Nephron (organoid): ENCODE data around the gene LAMA2.

ENCODE experiments used
- H3K27ac Mint-ChIP-seq, 3 experiments: 2 replicates each; pipeline ENCODE4 v1.8.0; 2020; ENCODE audit warnings: mixed read lengths in 3 of 3, mild to moderate bottlenecking in 2 of 3, moderate library complexity in 1 of 3
- H3K27me3 Mint-ChIP-seq: 2 replicates; pipeline ENCODE4 v1.8.0; 2021; ENCODE audit warnings: low read depth, mild to moderate bottlenecking, moderate library complexity, mixed read lengths
- H3K36me3 Mint-ChIP-seq: 2 replicates; pipeline ENCODE4 v1.8.0; 2020; ENCODE audit warnings: low read depth, mixed read lengths
- H3K4me1 Mint-ChIP-seq: 2 replicates; pipeline ENCODE4 v1.8.0; 2020; ENCODE audit warnings: mixed read lengths
- H3K4me3 Mint-ChIP-seq, 3 experiments: 2 replicates each; pipeline ENCODE4 v1.8.0; 2020; ENCODE audit warnings: mild to moderate bottlenecking in 3 of 3, mixed read lengths in 3 of 3, moderate library complexity in 2 of 3
- H3K9me3 Mint-ChIP-seq: 2 replicates; pipeline ENCODE4 v1.8.0; 2020; ENCODE audit warnings: mixed read lengths
- TF ChIP-seq, protein P1 (sequence below), 3 experiments: fragments of 200-600 bp; sonication (generic); IDR thresholded peaks; one replicate each; pipeline ENCODE4 v1.5.0; 2021; ENCODE audit warnings: antibody characterized with exemption in 3 of 3; ENCODE audit not compliant: unreplicated experiment in 3 of 3

Gene LAMA2

DNA sequence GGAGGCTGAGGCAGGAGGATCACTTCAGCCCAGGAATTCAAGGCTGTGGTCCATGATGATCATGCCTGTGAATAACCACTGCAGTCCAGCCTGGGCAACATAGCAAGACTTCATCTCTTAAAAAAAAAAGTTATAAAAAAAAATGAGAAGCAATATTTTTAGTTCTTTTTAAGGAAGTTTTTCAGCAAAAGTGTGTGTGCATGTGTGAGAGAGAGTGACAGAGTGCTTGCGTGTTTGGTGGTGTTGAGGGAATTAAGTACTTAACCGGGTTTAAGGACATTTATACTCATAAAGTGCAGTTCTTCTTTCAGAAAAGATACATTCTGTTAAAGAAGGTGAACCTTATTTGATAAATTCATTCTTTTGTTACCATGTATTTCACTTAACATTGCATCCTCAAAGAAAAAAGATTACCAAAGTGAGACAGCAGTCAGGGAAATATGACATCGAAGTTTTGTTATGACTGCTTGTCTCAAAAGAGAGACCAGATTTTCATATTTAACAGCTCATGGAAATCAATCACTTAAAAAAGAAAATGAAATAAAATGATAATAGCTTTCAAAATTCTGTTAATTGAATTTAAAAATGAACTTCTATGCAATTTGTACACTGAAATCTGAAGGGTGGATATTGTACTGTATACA is 572.3 kb downstream of the LAMA2 start:
- Mint-ChIP-seq H3K27me3 (no peaks in the 10 kb centered on the region), H3K27ac (no peak overlapping the region), H3K9me3 (no peaks in the 10 kb centered on the region), H3K4me1 (no peaks in the 10 kb centered on the region), H3K36me3 (no peaks in the 10 kb centered on the region), H3K4me3 (no peak overlapping the region)
- TF ChIP-seq, protein P1, sequence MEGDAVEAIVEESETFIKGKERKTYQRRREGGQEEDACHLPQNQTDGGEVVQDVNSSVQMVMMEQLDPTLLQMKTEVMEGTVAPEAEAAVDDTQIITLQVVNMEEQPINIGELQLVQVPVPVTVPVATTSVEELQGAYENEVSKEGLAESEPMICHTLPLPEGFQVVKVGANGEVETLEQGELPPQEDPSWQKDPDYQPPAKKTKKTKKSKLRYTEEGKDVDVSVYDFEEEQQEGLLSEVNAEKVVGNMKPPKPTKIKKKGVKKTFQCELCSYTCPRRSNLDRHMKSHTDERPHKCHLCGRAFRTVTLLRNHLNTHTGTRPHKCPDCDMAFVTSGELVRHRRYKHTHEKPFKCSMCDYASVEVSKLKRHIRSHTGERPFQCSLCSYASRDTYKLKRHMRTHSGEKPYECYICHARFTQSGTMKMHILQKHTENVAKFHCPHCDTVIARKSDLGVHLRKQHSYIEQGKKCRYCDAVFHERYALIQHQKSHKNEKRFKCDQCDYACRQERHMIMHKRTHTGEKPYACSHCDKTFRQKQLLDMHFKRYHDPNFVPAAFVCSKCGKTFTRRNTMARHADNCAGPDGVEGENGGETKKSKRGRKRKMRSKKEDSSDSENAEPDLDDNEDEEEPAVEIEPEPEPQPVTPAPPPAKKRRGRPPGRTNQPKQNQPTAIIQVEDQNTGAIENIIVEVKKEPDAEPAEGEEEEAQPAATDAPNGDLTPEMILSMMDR (IDR thresholded peaks at IDR 0.05; ENCODE audit: unreplicated experiment in 3 of 3): no peak

DNA sequence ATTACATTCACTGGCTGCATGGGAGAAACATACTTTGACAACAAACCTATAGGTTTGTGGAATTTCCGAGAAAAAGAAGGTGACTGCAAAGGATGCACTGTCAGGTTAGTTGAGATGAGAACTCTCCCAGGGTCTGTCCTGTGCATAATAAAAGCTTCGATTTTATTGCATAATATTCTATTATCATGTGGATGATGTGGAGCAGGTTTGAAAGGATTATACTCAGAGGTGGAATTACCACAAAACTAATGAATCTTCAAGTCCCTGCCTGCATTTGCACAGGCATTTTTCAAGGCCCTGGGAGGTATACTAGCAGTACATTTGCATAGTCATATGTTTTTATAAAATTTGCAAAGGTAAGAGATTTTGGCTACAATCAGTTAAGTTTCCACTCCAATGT is 577.3 kb downstream of the LAMA2 start:
- Mint-ChIP-seq H3K27ac (no peak overlapping the region), H3K27me3 (no peaks in the 10 kb centered on the region), H3K4me1 (no peaks in the 10 kb centered on the region), H3K4me3 (no peak overlapping the region), H3K9me3 (no peaks in the 10 kb centered on the region), H3K36me3 (peaks cover 4% of the 10 kb centered on the region)
- TF ChIP-seq, protein P1 (IDR thresholded peaks at IDR 0.05; ENCODE audit: unreplicated experiment in 3 of 3): no peak

DNA sequence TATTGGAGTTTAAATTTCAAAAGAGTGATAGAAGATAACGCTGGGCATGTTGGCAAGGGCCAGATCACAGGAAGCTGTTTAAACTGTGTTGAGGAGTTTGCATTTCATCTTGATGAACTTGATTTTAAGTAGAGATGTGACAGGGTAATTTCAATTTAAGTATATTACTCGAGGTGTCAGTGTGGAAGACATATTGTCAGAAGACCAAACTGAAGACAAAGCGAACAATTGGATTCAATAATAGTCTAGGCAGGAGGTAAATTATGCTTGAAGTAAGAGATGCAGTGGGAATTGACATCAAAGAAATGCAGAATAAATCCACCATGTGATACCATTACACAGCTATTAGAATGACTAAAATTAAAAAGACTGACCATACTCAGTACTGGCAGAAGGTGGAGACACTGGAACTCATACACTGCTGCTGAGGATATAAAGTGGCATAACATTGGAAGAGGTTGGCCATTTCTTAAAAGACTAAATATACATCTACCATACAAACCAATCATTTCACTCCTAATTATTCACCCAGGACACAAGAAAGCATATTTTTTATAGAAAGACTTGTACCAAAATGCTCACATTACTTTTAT is 586.2 kb downstream of the LAMA2 start:
- H3K4me1 Mint-ChIP-seq: no peaks in the 10 kb centered on the region
- H3K27me3 Mint-ChIP-seq: no peaks in the 10 kb centered on the region
- no peak overlapping the region for H3K4me3 Mint-ChIP-seq
- no peaks in the 10 kb centered on the region for H3K36me3 Mint-ChIP-seq
- H3K27ac Mint-ChIP-seq: no peak overlapping the region
- TF ChIP-seq, protein P1 (IDR thresholded peaks at IDR 0.05; ENCODE audit: unreplicated experiment in 3 of 3): no peak
- H3K9me3 Mint-ChIP-seq: no peaks in the 10 kb centered on the region

DNA sequence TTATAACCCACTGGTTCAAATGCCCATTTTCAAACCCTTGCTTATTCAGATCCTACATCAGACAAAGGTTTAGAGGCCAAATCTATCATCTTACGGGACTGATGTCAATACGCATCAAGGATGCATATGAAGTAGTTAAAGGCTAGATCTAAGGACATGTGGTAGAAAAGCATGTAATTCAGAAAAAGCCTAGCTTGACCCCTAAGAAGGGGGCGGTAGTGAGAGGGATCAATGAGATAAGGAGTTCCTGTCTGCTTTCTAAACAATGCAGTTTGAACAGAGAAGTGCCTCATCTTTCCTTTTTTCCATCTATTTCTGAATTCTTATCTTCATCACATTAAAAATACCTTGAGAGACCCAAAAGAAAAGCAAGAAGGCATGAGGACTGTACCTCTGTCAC is 589.3 kb downstream of the LAMA2 start:
- H3K36me3 Mint-ChIP-seq: no peaks in the 10 kb centered on the region
- TF ChIP-seq, protein P1 (IDR thresholded peaks at IDR 0.05; ENCODE audit: unreplicated experiment in 3 of 3): no peak
- peaks cover 18% of the 10 kb centered on the region for H3K4me1 Mint-ChIP-seq
- H3K27me3 Mint-ChIP-seq: no peaks in the 10 kb centered on the region
- H3K4me3 Mint-ChIP-seq: no peak overlapping the region
- no peak overlapping the region for H3K27ac Mint-ChIP-seq
- H3K9me3 Mint-ChIP-seq: no peaks in the 10 kb centered on the region

DNA sequence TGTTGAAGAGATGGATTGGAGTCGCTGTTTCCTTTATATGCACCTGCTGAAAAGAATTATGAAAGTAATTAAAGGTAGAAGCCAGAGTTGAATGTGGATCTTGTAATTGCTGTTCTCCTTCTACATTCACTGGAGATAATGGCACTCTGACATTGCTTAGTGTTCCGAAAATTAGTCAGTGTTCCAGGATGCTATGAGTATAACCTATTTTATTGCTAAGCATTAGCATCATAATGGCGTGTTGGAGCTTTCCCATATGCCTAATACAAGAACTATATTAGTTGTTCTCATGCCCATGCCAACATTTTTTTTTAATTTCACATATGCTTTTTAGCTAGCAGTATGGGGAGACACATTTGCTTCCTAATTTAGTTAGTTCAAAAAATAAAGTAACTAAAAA is 590.6 kb downstream of the LAMA2 start:
- no peak overlapping the region for H3K4me3 Mint-ChIP-seq

More for the DNA sequence above, 590.6 kb downstream of the LAMA2 start:
- Mint-ChIP-seq H3K4me1 (peaks cover 18% of the 10 kb centered on the region), H3K27me3 (no peaks in the 10 kb centered on the region), H3K27ac (no peak overlapping the region), H3K9me3 (no peaks in the 10 kb centered on the region), H3K36me3 (no peaks in the 10 kb centered on the region)
- TF ChIP-seq, protein P1 (IDR thresholded peaks at IDR 0.05; ENCODE audit: unreplicated experiment in 3 of 3): no peak
